Activated T-cell treated with anti-CD3 and anti-CD28 coated beads, Interleukin-2, amount 50 U/mL, for 4 hours (primary cell): Measurements from ENCODE around the gene CALHM6. TPM values are rescaled to one million over a fixed set of nuclear protein-coding genes. Genes with fewer than 3 reads are reported as not detected.

ENCODE experiments used
- ATAC-seq, 2 donors: fragments of 200-7000 bp; cut with Tn5 transposase; one replicate each; pipeline ENCODE4 v1.10.0; 2021
- DNase-seq: peaks from one replicate; pipeline ENCODE4 v3.0.0-alpha.2; 2020
- H3K27me3 Mint-ChIP-seq: one replicate; pipeline ENCODE4 v1.8.0; 2021; ENCODE audit warnings: low read depth, mixed read lengths
- H3K36me3 Mint-ChIP-seq: one replicate; pipeline ENCODE4 v1.8.0; 2022; ENCODE audit warnings: mixed read lengths; ENCODE audit not compliant: insufficient read depth
- H3K4me1 Mint-ChIP-seq: one replicate; pipeline ENCODE4 v1.8.0; 2021; ENCODE audit warnings: low read depth, mixed read lengths
- H3K4me3 Mint-ChIP-seq: one replicate; pipeline ENCODE4 v1.8.0; 2021; ENCODE audit warnings: mild to moderate bottlenecking, moderate library complexity, mixed read lengths
- H3K9me3 Mint-ChIP-seq: one replicate; pipeline ENCODE4 v1.8.0; 2021; ENCODE audit warnings: mixed read lengths
- total RNA-seq, 3 donors: library from RNA; stranded (reverse); gene quantifications; one replicate each; pipeline ENCODE4 v1.2.1, GENCODE V29; 2021

The CALHM6 gene
- total RNA-seq, 3 donors from 2014 or later = 1.5 to 2.3 (median 1.7) TPM

- DNase-seq (no peak), ATAC-seq (no peak)
- H3K9me3 Mint-ChIP-seq = no peaks in the 10 kb centered on the region
- H3K4me1 Mint-ChIP-seq = peaks cover 8% of the 10 kb centered on the region
- no peak overlapping the region for H3K4me3 Mint-ChIP-seq
- peaks cover 8% of the 10 kb centered on the region for H3K27me3 Mint-ChIP-seq
- no peaks in the 10 kb centered on the region for H3K36me3 Mint-ChIP-seq
Measured at GRCh38 chr6:116451916-116452315, 9.3 kb upstream of the CALHM6 start.

- DNase-seq (no peak), ATAC-seq (no peak)
- H3K36me3 Mint-ChIP-seq = no peaks in the 10 kb centered on the region
- peaks cover 8% of the 10 kb centered on the region for H3K4me1 Mint-ChIP-seq
- H3K9me3 Mint-ChIP-seq = no peaks in the 10 kb centered on the region
- no peak overlapping the region for H3K4me3 Mint-ChIP-seq
- peaks cover 8% of the 10 kb centered on the region for H3K27me3 Mint-ChIP-seq
Measured at GRCh38 chr6:116452531-116452930, 8.6 kb upstream of the CALHM6 start.

GRCh38 chr6:116456106-116456505 lies 5.1 kb upstream of the CALHM6 start:
- H3K4me3 Mint-ChIP-seq = no peak overlapping the region

GRCh38 chr6:116456927-116457326 lies 4.2 kb upstream of the CALHM6 start:
- ATAC-seq = no peak
- Mint-ChIP-seq H3K9me3 (no peaks in the 10 kb centered on the region), H3K27me3 (peaks cover 21% of the 10 kb centered on the region), H3K36me3 (no peaks in the 10 kb centered on the region), H3K4me1 (peaks cover 10% of the 10 kb centered on the region), H3K4me3 (no peak overlapping the region)
- no peak for DNase-seq

More at GRCh38 chr6:116456106-116456505, 5.1 kb upstream of the CALHM6 start:
- no peaks in the 10 kb centered on the region for H3K9me3 Mint-ChIP-seq
- no peak for DNase-seq
- no peaks in the 10 kb centered on the region for H3K36me3 Mint-ChIP-seq
- H3K4me1 Mint-ChIP-seq = peaks cover 4% of the 10 kb centered on the region
- no peak for ATAC-seq
- peaks cover 19% of the 10 kb centered on the region for H3K27me3 Mint-ChIP-seq

- Mint-ChIP-seq H3K27me3 (peaks cover 30% of the 10 kb centered on the region), H3K9me3 (no peaks in the 10 kb centered on the region), H3K4me1 (peaks cover 15% of the 10 kb centered on the region), H3K4me3 (no peak overlapping the region), H3K36me3 (no peaks in the 10 kb centered on the region)
- no peak for ATAC-seq
- DNase-seq = no peak
Measured at GRCh38 chr6:116458264-116458663, 2.9 kb upstream of the CALHM6 start.

GRCh38 chr6:116459927-116460326 lies 1.2 kb upstream of the CALHM6 start:
- DNase-seq = no peak
- no peaks in the 10 kb centered on the region for H3K9me3 Mint-ChIP-seq

DNA sequence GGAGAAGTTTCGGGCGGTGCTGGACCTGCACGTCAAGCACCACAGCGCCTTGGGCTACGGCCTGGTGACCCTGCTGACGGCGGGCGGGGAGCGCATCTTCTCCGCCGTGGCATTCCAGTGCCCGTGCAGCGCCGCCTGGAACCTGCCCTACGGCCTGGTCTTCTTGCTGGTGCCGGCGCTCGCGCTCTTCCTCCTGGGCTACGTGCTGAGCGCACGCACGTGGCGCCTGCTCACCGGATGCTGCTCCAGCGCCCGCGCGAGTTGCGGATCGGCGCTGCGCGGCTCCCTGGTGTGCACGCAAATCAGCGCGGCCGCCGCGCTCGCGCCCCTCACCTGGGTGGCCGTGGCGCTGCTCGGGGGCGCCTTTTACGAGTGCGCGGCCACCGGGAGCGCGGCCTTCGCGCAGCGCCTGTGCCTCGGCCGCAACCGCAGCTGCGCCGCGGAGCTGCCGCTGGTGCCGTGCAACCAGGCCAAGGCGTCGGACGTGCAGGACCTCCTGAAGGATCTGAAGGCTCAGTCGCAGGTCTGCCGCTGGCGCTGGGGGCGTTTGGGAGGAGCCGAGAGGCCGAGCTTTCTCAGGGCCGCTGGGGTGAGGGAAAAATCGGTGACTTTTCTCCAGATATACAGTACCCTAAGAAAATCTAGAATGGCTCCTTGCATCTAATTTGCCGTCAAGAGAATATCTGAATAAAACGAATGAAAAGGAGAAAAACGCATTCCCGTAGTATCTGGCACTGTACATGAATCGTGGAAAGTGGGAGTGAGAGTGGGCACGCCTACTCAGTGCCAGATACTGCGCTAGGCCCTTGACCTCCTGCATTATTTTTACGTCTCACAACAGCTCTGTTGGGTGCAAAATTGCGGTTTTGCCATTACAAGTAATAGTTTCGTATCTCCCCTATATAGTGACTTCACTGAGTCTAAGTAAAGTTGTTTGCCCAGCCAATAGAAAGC lies 1.0 kb downstream of the CALHM6 start:
- Mint-ChIP-seq H3K4me3 (peak overlapping the region; percentile 52), H3K4me1 (peaks cover 24% of the 10 kb centered on the region), H3K9me3 (no peaks in the 10 kb centered on the region), H3K27me3 (peaks cover 41% of the 10 kb centered on the region), H3K36me3 (no peaks in the 10 kb centered on the region)
- DNase-seq = peak; percentile 40
- ATAC-seq = peak; percentile 80 to 91

More at GRCh38 chr6:116459927-116460326, 1.2 kb upstream of the CALHM6 start:
- no peaks in the 10 kb centered on the region for H3K36me3 Mint-ChIP-seq
- peaks cover 41% of the 10 kb centered on the region for H3K27me3 Mint-ChIP-seq
- peaks cover 19% of the 10 kb centered on the region for H3K4me1 Mint-ChIP-seq
- H3K4me3 Mint-ChIP-seq = no peak overlapping the region
- ATAC-seq = no peak

DNA sequence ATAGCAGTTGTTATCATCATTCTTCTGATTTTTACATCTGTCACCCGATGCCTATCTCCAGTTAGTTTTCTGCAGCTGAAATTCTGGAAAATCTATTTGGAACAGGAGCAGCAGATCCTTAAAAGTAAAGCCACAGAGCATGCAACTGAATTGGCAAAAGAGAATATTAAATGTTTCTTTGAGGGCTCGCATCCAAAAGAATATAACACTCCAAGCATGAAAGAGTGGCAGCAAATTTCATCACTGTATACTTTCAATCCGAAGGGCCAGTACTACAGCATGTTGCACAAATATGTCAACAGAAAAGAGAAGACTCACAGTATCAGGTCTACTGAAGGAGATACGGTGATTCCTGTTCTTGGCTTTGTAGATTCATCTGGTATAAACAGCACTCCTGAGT lies 2.1 kb downstream of the CALHM6 start:
- ATAC-seq = no peak
- no peak overlapping the region for H3K4me3 Mint-ChIP-seq
- no peak for DNase-seq
- H3K4me1 Mint-ChIP-seq = peaks cover 25% of the 10 kb centered on the region
- no peaks in the 10 kb centered on the region for H3K9me3 Mint-ChIP-seq
- H3K36me3 Mint-ChIP-seq = no peaks in the 10 kb centered on the region
- peaks cover 41% of the 10 kb centered on the region for H3K27me3 Mint-ChIP-seq

DNA sequence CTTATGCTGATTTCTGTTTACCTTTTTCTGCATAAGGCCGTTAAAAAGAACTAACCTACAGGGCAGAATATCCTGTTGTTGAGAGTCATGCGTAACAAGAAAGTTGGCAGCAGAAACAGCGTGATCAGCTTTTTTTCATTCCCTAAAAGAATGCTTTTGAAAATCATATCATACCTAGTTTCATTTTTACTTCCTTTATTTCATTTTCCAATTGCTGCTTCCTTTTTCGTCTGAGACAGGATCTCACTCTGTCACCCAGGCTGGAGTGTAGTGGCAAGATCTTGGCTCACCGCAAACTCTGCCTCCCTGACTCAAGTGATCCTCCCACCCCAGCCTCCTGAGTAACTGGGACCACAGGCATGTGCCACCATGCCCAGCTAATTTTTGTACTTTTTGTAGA lies 4.1 kb downstream of the CALHM6 start:
- peaks cover 25% of the 10 kb centered on the region for H3K4me1 Mint-ChIP-seq
- no peaks in the 10 kb centered on the region for H3K36me3 Mint-ChIP-seq
- ATAC-seq = no peak
- H3K4me3 Mint-ChIP-seq = no peak overlapping the region
- peaks cover 31% of the 10 kb centered on the region for H3K27me3 Mint-ChIP-seq
- H3K9me3 Mint-ChIP-seq = no peaks in the 10 kb centered on the region
- no peak for DNase-seq

- ATAC-seq (no peak), DNase-seq (no peak)
- peaks cover 19% of the 10 kb centered on the region for H3K27me3 Mint-ChIP-seq
- H3K4me1 Mint-ChIP-seq = peaks cover 15% of the 10 kb centered on the region
- no peaks in the 10 kb centered on the region for H3K36me3 Mint-ChIP-seq
- H3K4me3 Mint-ChIP-seq = no peak overlapping the region
- H3K9me3 Mint-ChIP-seq = no peaks in the 10 kb centered on the region
Measured at GRCh38 chr6:116467096-116467495, 5.9 kb downstream of the CALHM6 start.

GRCh38 chr6:116467514-116467913 lies 6.3 kb downstream of the CALHM6 start:
- H3K9me3 Mint-ChIP-seq = no peaks in the 10 kb centered on the region
- peaks cover 21% of the 10 kb centered on the region for H3K27me3 Mint-ChIP-seq
- H3K4me3 Mint-ChIP-seq = no peak overlapping the region
- H3K36me3 Mint-ChIP-seq = no peaks in the 10 kb centered on the region
- peaks cover 14% of the 10 kb centered on the region for H3K4me1 Mint-ChIP-seq
- no peak for ATAC-seq
- DNase-seq = no peak

GRCh38 chr6:116468293-116468692 lies 7.1 kb downstream of the CALHM6 start:
- Mint-ChIP-seq H3K36me3 (no peaks in the 10 kb centered on the region), H3K27me3 (peaks cover 16% of the 10 kb centered on the region), H3K4me3 (no peak overlapping the region), H3K4me1 (peaks cover 10% of the 10 kb centered on the region), H3K9me3 (no peaks in the 10 kb centered on the region)
- ATAC-seq (no peak), DNase-seq (no peak)

DNA sequence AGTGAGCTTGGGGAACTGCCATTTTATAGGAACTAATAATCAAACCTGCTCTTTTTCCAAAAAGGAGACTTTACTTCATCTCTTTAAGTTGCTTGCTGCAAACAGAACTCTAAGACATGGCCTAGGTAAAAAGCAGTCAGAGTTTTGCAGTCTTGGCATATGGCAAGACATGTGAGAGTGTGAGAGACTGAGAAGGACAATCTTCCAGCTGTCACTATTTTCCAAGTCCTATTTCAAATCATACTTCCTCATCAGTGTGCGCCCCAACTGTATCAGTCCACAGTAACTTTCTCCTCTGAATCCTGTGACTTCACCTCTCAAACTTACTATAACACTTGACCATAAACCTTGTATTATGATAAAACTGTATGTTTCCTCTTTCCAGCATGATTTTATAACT lies 10.4 kb downstream of the CALHM6 start:
- H3K4me3 Mint-ChIP-seq = no peak overlapping the region

DNA sequence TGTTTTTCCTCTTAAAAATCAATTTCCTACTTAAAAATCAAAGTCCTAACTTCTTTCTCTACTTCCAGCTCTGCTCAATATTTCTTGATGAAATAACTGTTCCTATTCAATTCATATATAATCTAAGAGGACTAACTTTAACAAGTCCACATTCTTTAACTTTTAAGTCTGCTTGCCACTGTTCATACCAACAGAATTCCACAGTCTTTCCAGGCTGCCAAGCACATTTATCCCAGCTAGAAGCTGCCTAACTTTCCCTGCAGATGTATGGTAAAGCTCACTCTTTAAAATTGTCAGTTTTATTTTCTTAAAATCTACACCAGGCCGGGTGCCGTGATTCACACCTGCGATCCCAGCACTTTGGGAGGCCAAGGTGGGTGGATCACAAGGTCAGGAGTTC lies 11.5 kb downstream of the CALHM6 start:
- no peak for ATAC-seq

More for the DNA sequence above, 10.4 kb downstream of the CALHM6 start:
- Mint-ChIP-seq H3K27me3 (peaks cover 5% of the 10 kb centered on the region), H3K4me1 (peaks cover 20% of the 10 kb centered on the region), H3K36me3 (no peaks in the 10 kb centered on the region), H3K9me3 (no peaks in the 10 kb centered on the region)
- DNase-seq = no peak
- no peak for ATAC-seq

GRCh38 chr6:116475141-116475540 lies 14.0 kb downstream of the CALHM6 start:
- no peaks in the 10 kb centered on the region for H3K9me3 Mint-ChIP-seq
- peaks cover 5% of the 10 kb centered on the region for H3K27me3 Mint-ChIP-seq
- ATAC-seq (no peak), DNase-seq (no peak)
- H3K4me3 Mint-ChIP-seq = no peak overlapping the region
- peaks cover 21% of the 10 kb centered on the region for H3K4me1 Mint-ChIP-seq
- no peaks in the 10 kb centered on the region for H3K36me3 Mint-ChIP-seq

More for the DNA sequence above, 11.5 kb downstream of the CALHM6 start:
- Mint-ChIP-seq H3K4me1 (peaks cover 21% of the 10 kb centered on the region), H3K27me3 (peaks cover 5% of the 10 kb centered on the region), H3K9me3 (no peaks in the 10 kb centered on the region), H3K4me3 (no peak overlapping the region), H3K36me3 (no peaks in the 10 kb centered on the region)
- DNase-seq = no peak
